Measurements from ENCODE around the gene ASCC1. TPM values are rescaled to one million over a fixed set of nuclear protein-coding genes. Genes with fewer than 3 reads are reported as not detected.

Gene ASCC1
- polyA plus RNA-seq, 1 donor (not counting 4 experiments of a cell fraction or from before 2014, with no cell fraction given), result 32.9 TPM

DNA sequence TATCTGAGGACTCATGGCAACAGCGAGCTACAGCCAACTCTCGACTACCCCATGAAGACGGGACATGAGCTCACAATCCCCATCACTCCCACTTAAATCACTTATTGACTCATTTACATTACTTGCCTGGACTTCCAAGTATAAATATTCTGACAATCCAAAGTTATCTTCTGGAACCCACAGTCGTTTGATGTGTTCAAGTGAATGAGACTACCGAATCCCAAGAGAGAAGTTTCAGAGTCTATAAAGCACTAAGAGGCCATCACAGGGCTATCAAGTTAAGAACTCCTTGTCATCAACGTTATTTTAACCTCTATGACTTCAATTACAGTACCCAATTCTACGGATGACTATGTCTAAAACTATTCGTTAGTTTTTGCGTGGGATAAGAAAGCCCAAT lies 11.8 kb downstream of the ASCC1 start:
- DNase-seq (ENCODE audit: low read depth, low spot score) (no peak), FAIRE-seq (no peak)
- H3K4me2 ChIP-seq (ENCODE audit: control insufficient read depth, extremely low read depth, insufficient read depth, low read depth, low read length), result no peak overlapping the region
- H3K27me3 ChIP-seq (ENCODE audit: control insufficient read depth, extremely low read depth, insufficient read depth, low read length), result no peaks in the 10 kb centered on the region
- H3K36me3 ChIP-seq (ENCODE audit: control insufficient read depth in 2 of 2, extremely low read depth in 1 of 2, insufficient read depth in 2 of 2, low read length in 2 of 2), result peaks cover 7% of the 10 kb centered on the region in 2 experiments
- no peaks in the 10 kb centered on the region for H3K79me2 ChIP-seq (ENCODE audit: control insufficient read depth, insufficient read depth, low read length)
- H3K27ac ChIP-seq (ENCODE audit: control insufficient read depth, insufficient read depth, low read length), result no peak overlapping the region
- H3K9me1 ChIP-seq (ENCODE audit: control insufficient read depth, extremely low read depth, insufficient read depth, low read length), result no peaks in the 10 kb centered on the region
- H3K9ac ChIP-seq (ENCODE audit: control insufficient read depth, extremely low read depth, insufficient read depth, low read length), result no peak overlapping the region
- H3K4me1 ChIP-seq (ENCODE audit: control insufficient read depth, extremely low read depth, insufficient read depth, low read length), result no peaks in the 10 kb centered on the region
- TF ChIP-seq, protein P1, sequence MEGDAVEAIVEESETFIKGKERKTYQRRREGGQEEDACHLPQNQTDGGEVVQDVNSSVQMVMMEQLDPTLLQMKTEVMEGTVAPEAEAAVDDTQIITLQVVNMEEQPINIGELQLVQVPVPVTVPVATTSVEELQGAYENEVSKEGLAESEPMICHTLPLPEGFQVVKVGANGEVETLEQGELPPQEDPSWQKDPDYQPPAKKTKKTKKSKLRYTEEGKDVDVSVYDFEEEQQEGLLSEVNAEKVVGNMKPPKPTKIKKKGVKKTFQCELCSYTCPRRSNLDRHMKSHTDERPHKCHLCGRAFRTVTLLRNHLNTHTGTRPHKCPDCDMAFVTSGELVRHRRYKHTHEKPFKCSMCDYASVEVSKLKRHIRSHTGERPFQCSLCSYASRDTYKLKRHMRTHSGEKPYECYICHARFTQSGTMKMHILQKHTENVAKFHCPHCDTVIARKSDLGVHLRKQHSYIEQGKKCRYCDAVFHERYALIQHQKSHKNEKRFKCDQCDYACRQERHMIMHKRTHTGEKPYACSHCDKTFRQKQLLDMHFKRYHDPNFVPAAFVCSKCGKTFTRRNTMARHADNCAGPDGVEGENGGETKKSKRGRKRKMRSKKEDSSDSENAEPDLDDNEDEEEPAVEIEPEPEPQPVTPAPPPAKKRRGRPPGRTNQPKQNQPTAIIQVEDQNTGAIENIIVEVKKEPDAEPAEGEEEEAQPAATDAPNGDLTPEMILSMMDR (optimal IDR thresholded peaks at IDR 0.05 in 1 of 3, IDR thresholded peaks at IDR 0.05 in 1 of 3, conservative IDR thresholded peaks at IDR 0.05 in 1 of 3; ENCODE audit: extremely low read depth in 1 of 3, insufficient read depth in 2 of 3, low read length in 3 of 3), result no peak
- no peak for TF ChIP-seq EZH2 (IDR thresholded peaks at IDR 0.05; ENCODE audit: low read length)
- H3K9me3 ChIP-seq (ENCODE audit: control insufficient read depth, low read depth, low read length), result no peaks in the 10 kb centered on the region
- no peak overlapping the region for H3K4me3 ChIP-seq (ENCODE audit: control insufficient read depth in 2 of 3, extremely low read depth in 1 of 3, insufficient read depth in 2 of 3, low read depth in 1 of 3, low read length in 3 of 3)
- no peak overlapping the region for H2AFZ ChIP-seq (ENCODE audit: control insufficient read depth, low read length)
- no peaks in the 10 kb centered on the region for H4K20me1 ChIP-seq (ENCODE audit: control insufficient read depth, extremely low read depth, insufficient read depth, low read length)
- dilution Hi-C loops (cut with MboI; ENCODE audit: extremely low pct_ligation_motif_present, low sequenced_read_pairs), result no loop called here

DNA sequence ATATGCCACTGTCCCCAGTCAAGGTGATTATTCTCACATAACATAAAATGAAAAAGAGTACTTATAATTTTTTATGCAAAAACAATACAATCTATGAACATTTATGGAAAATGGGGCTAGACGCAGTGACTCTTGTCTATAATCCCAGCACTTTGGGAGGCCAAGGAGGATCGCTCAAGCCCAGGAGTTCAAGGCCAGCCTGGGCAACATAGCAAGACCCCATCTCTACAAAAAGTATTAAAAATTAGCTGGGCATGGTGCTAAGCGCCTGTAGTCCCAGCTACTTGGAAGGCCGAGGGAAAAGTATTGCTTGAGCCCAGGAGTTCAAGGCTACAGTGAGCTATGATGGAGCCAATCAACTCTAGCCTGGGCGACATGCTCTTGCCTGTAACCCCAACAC lies 14.8 kb downstream of the ASCC1 start:
- Histone ChIP-seq H3K4me1 (ENCODE audit: control insufficient read depth, extremely low read depth, insufficient read depth, low read length) (peaks cover 3% of the 10 kb centered on the region), H4K20me1 (ENCODE audit: control insufficient read depth, extremely low read depth, insufficient read depth, low read length) (no peaks in the 10 kb centered on the region), H3K9me3 (ENCODE audit: control insufficient read depth, low read depth, low read length) (no peaks in the 10 kb centered on the region), H3K4me3 (ENCODE audit: control insufficient read depth in 2 of 3, extremely low read depth in 1 of 3, insufficient read depth in 2 of 3, low read depth in 1 of 3, low read length in 3 of 3) (no peak overlapping the region), H3K9ac (ENCODE audit: control insufficient read depth, extremely low read depth, insufficient read depth, low read length) (no peak overlapping the region), H3K36me3 (ENCODE audit: control insufficient read depth in 2 of 2, extremely low read depth in 1 of 2, insufficient read depth in 2 of 2, low read length in 2 of 2) (peaks cover 3 to 12% of the 10 kb centered on the region in 2 experiments), H3K27me3 (ENCODE audit: control insufficient read depth, extremely low read depth, insufficient read depth, low read length) (no peaks in the 10 kb centered on the region), H3K4me2 (ENCODE audit: control insufficient read depth, extremely low read depth, insufficient read depth, low read depth, low read length) (no peak overlapping the region), H3K9me1 (ENCODE audit: control insufficient read depth, extremely low read depth, insufficient read depth, low read length) (no peaks in the 10 kb centered on the region), H2AFZ (ENCODE audit: control insufficient read depth, low read length) (no peak overlapping the region), H3K27ac (ENCODE audit: control insufficient read depth, insufficient read depth, low read length) (no peak overlapping the region), H3K79me2 (ENCODE audit: control insufficient read depth, insufficient read depth, low read length) (no peaks in the 10 kb centered on the region)
- FAIRE-seq, result no peak
- no peak for TF ChIP-seq EZH2 (IDR thresholded peaks at IDR 0.05; ENCODE audit: low read length)
- TF ChIP-seq, protein P1 (optimal IDR thresholded peaks at IDR 0.05 in 1 of 3, IDR thresholded peaks at IDR 0.05 in 1 of 3, conservative IDR thresholded peaks at IDR 0.05 in 1 of 3; ENCODE audit: extremely low read depth in 1 of 3, insufficient read depth in 2 of 3, low read length in 3 of 3), result no peak
- DNase-seq (ENCODE audit: low read depth, low spot score), result no peak
- dilution Hi-C loops (cut with MboI; ENCODE audit: extremely low pct_ligation_motif_present, low sequenced_read_pairs), result no loop called here

Data from keratinocyte (primary cell).